GM19395 (cell line): ENCODE measurements around the gene ABLIM1.

Experiments used
- ATAC-seq: cut with Tn5 transposase; IDR thresholded peaks from one replicate; pipeline ENCODE4 v1.9.1; 2021; ENCODE audit warnings: mild to moderate bottlenecking, moderate library complexity; ENCODE audit not compliant: unreplicated experiment

ABLIM1 gene

GRCh38 chr10:114471906-114472876 lies 185.9 kb downstream of the ABLIM1 start:
- no peak for ATAC-seq

GRCh38 chr10:114470956-114471905 lies 186.8 kb downstream of the ABLIM1 start:
- peak; percentile 96 for ATAC-seq

GRCh38 chr10:114470361-114470760 lies 187.7 kb downstream of the ABLIM1 start:
- ATAC-seq: no peak

GRCh38 chr10:114458955-114459354 lies 199.1 kb downstream of the ABLIM1 start:
- no peak for ATAC-seq

GRCh38 chr10:114458216-114458920 lies 199.7 kb downstream of the ABLIM1 start:
- no peak for ATAC-seq

- no peak for ATAC-seq
Measured at GRCh38 chr10:114453576-114453975, 204.5 kb downstream of the ABLIM1 start.

GRCh38 chr10:114448897-114449296 lies 209.2 kb downstream of the ABLIM1 start:
- no peak for ATAC-seq

GRCh38 chr10:114445332-114445731 lies 212.7 kb downstream of the ABLIM1 start:
- ATAC-seq: no peak

GRCh38 chr10:114444819-114445218 lies 213.3 kb downstream of the ABLIM1 start:
- ATAC-seq: no peak

- ATAC-seq: no peak
Measured at GRCh38 chr10:114442091-114442630, 215.9 kb downstream of the ABLIM1 start.

- ATAC-seq: no peak
Measured at GRCh38 chr10:114441107-114441506, 217.0 kb downstream of the ABLIM1 start.

GRCh38 chr10:114437473-114438292 lies 220.4 kb downstream of the ABLIM1 start:
- no peak for ATAC-seq

GRCh38 chr10:114436941-114437340 lies 221.1 kb downstream of the ABLIM1 start:
- no peak for ATAC-seq

- no peak for ATAC-seq
Measured at GRCh38 chr10:114432566-114433093, 225.4 kb downstream of the ABLIM1 start.

- no peak for ATAC-seq
Measured at GRCh38 chr10:114431414-114432135, 226.5 kb downstream of the ABLIM1 start.

GRCh38 chr10:114430688-114431413 lies 227.2 kb downstream of the ABLIM1 start:
- no peak for ATAC-seq

- no peak for ATAC-seq
Measured at GRCh38 chr10:114429581-114430335, 228.3 kb downstream of the ABLIM1 start.
